HepG2 (cell line): Measurements from ENCODE around the gene C19orf73. TPM values are rescaled to one million over a fixed set of nuclear protein-coding genes. Genes with fewer than 3 reads are reported as not detected.

Experiments
- ARID3A ChIP-seq: IDR thresholded peaks from 2 replicates; pipeline ENCODE4 v1.6.1; 2012; ENCODE audit warnings: low read depth, low read length, improper control_type of control experiment
- ASH2L ChIP-seq: fragments of 300-600, 200-600 bp; sonication (generic); IDR thresholded peaks from 2 replicates; pipeline ENCODE4 v1.7.0; 2017; ENCODE audit warnings: low read depth, mild to moderate bottlenecking, moderate library complexity, mixed read lengths, low read length; ENCODE audit not compliant: insufficient read length
- CHD4 ChIP-seq: fragments of 200-600 bp; sonication (generic); IDR thresholded peaks from 2 replicates; pipeline ENCODE4 v1.7.0; 2017; ENCODE audit warnings: mild to moderate bottlenecking, low read length, borderline replicate concordance
- FOSL2 ChIP-seq: sonication (generic); formaldehyde crosslinking; IDR thresholded peaks from 2 replicates; pipeline ENCODE4 v1.4.0; 2020; ENCODE audit warnings: missing genetic modification reagents
- GLMP ChIP-seq: sonication (generic); formaldehyde crosslinking; IDR thresholded peaks from 2 replicates; pipeline ENCODE4 v1.9.0; 2021; ENCODE audit warnings: missing genetic modification reagents, mild to moderate bottlenecking, borderline replicate concordance
- HNRNPL ChIP-seq: fragments of 200-400 bp; formaldehyde crosslinking; IDR thresholded peaks from 2 replicates; pipeline ENCODE4 v1.6.1; 2017; ENCODE audit warnings: mild to moderate bottlenecking, low read depth, low read length
- MAFK ChIP-seq, 2 experiments: IDR thresholded peaks in 1 of 2; conservative IDR thresholded peaks in 1 of 2; 2 replicates each; pipeline ENCODE4 v1.6.1; 2011; ENCODE audit warnings: improper control_type of control experiment in 2 of 2, low read length in 2 of 2
- MED1 ChIP-seq: sonication (generic); formaldehyde crosslinking; IDR thresholded peaks from 2 replicates; pipeline ENCODE4 v1.4.0; 2020; ENCODE audit warnings: missing genetic modification reagents
- MLLT10 ChIP-seq: sonication (generic); formaldehyde crosslinking; IDR thresholded peaks from 2 replicates; pipeline ENCODE4 v1.4.0; 2020; ENCODE audit warnings: missing genetic modification reagents
- MYNN ChIP-seq: sonication (generic); formaldehyde crosslinking; IDR thresholded peaks from 2 replicates; pipeline ENCODE4 v1.4.0; 2020; ENCODE audit warnings: mild to moderate bottlenecking, low read depth, missing genetic modification reagents
- NCOA2 ChIP-seq: sonication (generic); formaldehyde crosslinking; IDR thresholded peaks from 2 replicates; pipeline ENCODE4 v1.8.0; 2022; ENCODE audit warnings: inconsistent platforms
- NRL ChIP-seq: sonication (generic); formaldehyde crosslinking; IDR thresholded peaks from 2 replicates; pipeline ENCODE4 v1.5.0; 2020; ENCODE audit warnings: missing genetic modification reagents, mild to moderate bottlenecking, moderate library complexity, borderline replicate concordance
- SPEN ChIP-seq: sonication (generic); formaldehyde crosslinking; IDR thresholded peaks from 2 replicates; pipeline ENCODE4 v1.5.1; 2020; ENCODE audit warnings: low read depth, mild to moderate bottlenecking, missing genetic modification reagents
- SRY ChIP-seq: sonication (generic); formaldehyde crosslinking; IDR thresholded peaks from 2 replicates; pipeline ENCODE4 v1.8.0; 2022; ENCODE audit warnings: mild to moderate bottlenecking, missing genetic modification reagents
- TBX3 ChIP-seq: fragments of 450-650 bp; IDR thresholded peaks from 2 replicates; pipeline ENCODE4 v1.6.1; 2017; ENCODE audit warnings: antibody characterized with exemption, mild to moderate bottlenecking, inconsistent platforms, borderline replicate concordance
- TCF7L2 ChIP-seq: IDR thresholded peaks from 2 replicates; pipeline ENCODE4 v1.6.1; 2011; ENCODE audit warnings: mild to moderate bottlenecking, low read depth, low read length, moderate library complexity
- ZBTB20 ChIP-seq: sonication (generic); formaldehyde crosslinking; IDR thresholded peaks from 2 replicates; pipeline ENCODE4 v1.8.1; 2023; ENCODE audit warnings: missing genetic modification reagents, low read depth, mild to moderate bottlenecking, borderline replicate concordance
- ZBTB26 ChIP-seq: IDR thresholded peaks from 2 replicates; pipeline ENCODE4 v1.6.1; 2016; ENCODE audit warnings: missing compliant biosample characterization, missing genetic modification reagents, borderline replicate concordance
- ZBTB38 ChIP-seq: sonication (generic); formaldehyde crosslinking; IDR thresholded peaks from 2 replicates; pipeline ENCODE4 v1.5.1; 2020; ENCODE audit warnings: mild to moderate bottlenecking, missing genetic modification reagents
- ZNF180 ChIP-seq: sonication (generic); formaldehyde crosslinking; IDR thresholded peaks from 2 replicates; pipeline ENCODE4 v1.4.0; 2020; ENCODE audit warnings: low read depth, missing genetic modification reagents, borderline replicate concordance
- ZNF296 ChIP-seq: sonication (generic); formaldehyde crosslinking; conservative IDR thresholded peaks from 2 replicates; pipeline ENCODE4 v1.5.0; 2020; ENCODE audit warnings: mild to moderate bottlenecking, missing genetic modification reagents
- ZNF652 ChIP-seq: IDR thresholded peaks from 2 replicates; pipeline ENCODE4 v1.6.1; 2016; ENCODE audit warnings: low read depth, borderline replicate concordance
- ZNF770 ChIP-seq: sonication (generic); formaldehyde crosslinking; IDR thresholded peaks from 2 replicates; pipeline ENCODE4 v1.5.0; 2020; ENCODE audit warnings: mild to moderate bottlenecking, missing genetic modification reagents
- polyA plus RNA-seq, 8 experiments: library from polyadenylated mRNA; depleted of rRNA in 3 of 8; stranded (reverse) in 7 of 8; unstranded in 1 of 8; fragments of >200 nt; fragmentation: Illumina TruSeq in 4 of 8; extraction: Trizol in 4 of 8; gene quantifications; 2 replicates each; pipeline versions ENCODE4 v1.2.1 to v1.2.3, GENCODE V29; 2011 to 2016; ENCODE audit warnings: low read depth in 4 of 8, missing spikeins in 1 of 8, mixed read lengths in 1 of 8; ENCODE audit not compliant: insufficient read depth in 1 of 8
- total RNA-seq, 5 experiments: library from RNA; depleted of rRNA; stranded (reverse); fragments of >200 nt; fragmentation: Illumina TruSeq; extraction: Trizol; gene quantifications; 2 replicates each; pipeline ENCODE4 v1.2.3, GENCODE V29; 2016; ENCODE audit warnings: low read depth in 1 of 5

The C19orf73 gene
- total and polyA plus RNA-seq, 2 of the 13 experiments (the other 11 are each of a cell fraction or from before 2014, with no cell fraction given) = 1.4 to 1.5 TPM

GRCh38 chr19:49085020-49085867 is 33.7 kb downstream of the C19orf73 start, which contains the start of gene SNRNP70 (continued):
- TF ChIP-seq MAFK (conservative IDR thresholded peaks at IDR 0.05 in 1 of 2, IDR thresholded peaks at IDR 0.05 in 1 of 2; ENCODE audit: low read length in 2 of 2) (no peak), ZNF296 (CRISPR knock-in tag) (peak; percentile 92), CHD4 (no peak), HNRNPL (peak; percentile 47; the same call in 1 of the 2 replicates), SRY (CRISPR knock-in tag) (peak; percentile 89), ASH2L (peak; percentile 77), ZBTB26 (peak; percentile 55), SPEN (CRISPR knock-in tag) (peak; percentile 99), ZNF180 (0 out of 2 replicates have a peak, but pooled peaks have one; percentile 36), ZNF652 (CRISPR knock-in tag) (0 out of 2 replicates have a peak, but pooled peaks have one; percentile 17), ZNF770 (CRISPR knock-in tag) (peak; percentile 77), FOSL2 (CRISPR knock-in tag) (0 out of 2 replicates have a peak, but pooled peaks have one; percentile 13), ZBTB38 (CRISPR knock-in tag) (peak; percentile 75), NRL (peak; percentile 73; the same call in 1 of the 2 replicates), NCOA2 (peak; percentile 62; the same call in 1 of the 2 replicates), MED1 (CRISPR knock-in tag) (peak; percentile 68), TCF7L2 (no peak), MYNN (CRISPR knock-in tag) (no peak; the same call in 1 of the 2 replicates), ARID3A (peak; percentile 83), ZBTB20 (CRISPR knock-in tag) (peak; percentile 71; the same call in 1 of the 2 replicates), MLLT10 (peak; percentile 84; the same call in 1 of the 2 replicates), GLMP (CRISPR knock-in tag) (peak; percentile 93), TBX3 (no peak)
